Fibroblast of skin of left quadriceps (primary cell): Measurements from ENCODE around the gene ZNF726.
"Not testable (repeated sequence)": the region's sequence is repeated elsewhere in the genome, so short reads cannot be mapped to it uniquely, and the experiment has no call there.

Source experiments
- DNase-seq, 2 experiments: peaks; one replicate each; pipeline ENCODE4 v3.0.0-alpha.2; 2013; ENCODE audit warnings: low read depth in 2 of 2

ZNF726 gene

DNA sequence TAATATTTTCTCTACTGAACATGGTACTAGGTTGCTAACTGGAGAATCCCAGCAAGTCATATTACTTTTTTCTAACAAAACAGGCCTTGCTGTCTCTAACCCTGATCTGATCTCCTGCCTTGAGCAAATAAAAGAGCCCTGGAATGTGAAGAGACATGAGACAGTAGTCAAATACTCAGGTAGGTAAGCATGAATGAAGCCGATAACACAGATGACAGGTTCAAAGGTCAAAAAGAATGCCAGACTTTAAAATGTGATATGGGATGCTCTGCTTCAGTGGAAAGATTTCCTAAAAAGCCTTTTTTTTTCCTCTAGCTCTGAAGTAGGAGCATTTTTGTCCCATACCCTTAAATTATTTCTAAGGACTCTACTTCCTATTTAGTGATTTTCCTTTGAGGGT, 28.7 kb downstream of the ZNF726 start:
- no peak for DNase-seq

DNA sequence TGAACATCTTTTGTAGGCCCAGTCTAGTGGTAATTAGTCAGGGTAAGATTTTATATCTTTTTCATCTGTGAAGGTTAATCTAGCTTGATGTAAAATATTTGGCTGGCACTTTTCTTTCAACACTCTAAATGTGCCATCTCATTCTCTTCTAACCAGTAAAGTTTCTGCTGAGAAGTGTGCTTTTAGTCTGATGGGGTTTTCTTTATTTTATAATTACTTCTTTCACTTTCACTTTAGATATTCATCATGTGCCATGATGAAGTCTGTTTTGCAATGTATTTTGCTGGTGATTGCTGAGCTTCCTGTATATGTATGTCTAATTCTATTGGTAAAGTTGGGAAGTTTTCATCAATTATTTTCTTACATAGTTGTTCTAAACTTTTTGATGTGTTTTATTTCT, 31.9 kb downstream of the ZNF726 start:
- DNase-seq, result no peak

DNA sequence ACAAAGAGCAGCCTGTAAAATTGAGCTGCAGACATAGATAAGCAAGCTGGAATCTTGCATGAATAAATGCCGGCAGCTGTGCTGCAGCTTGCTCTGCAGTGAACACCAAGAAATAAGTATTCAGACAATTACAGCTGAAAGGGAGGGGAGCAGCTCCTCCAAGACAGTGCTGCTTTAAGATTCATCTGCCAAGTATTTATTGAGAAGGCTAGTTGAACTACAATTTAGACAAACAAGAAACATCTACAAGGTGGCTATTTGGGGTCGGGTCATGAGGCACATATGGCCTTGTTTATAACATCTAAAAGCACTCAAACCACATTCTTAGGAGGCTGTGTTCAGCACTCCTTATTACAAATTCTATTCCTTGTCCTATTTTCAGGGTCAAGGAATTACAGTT, 34.9 kb downstream of the ZNF726 start:
- DNase-seq, result no peak

DNA sequence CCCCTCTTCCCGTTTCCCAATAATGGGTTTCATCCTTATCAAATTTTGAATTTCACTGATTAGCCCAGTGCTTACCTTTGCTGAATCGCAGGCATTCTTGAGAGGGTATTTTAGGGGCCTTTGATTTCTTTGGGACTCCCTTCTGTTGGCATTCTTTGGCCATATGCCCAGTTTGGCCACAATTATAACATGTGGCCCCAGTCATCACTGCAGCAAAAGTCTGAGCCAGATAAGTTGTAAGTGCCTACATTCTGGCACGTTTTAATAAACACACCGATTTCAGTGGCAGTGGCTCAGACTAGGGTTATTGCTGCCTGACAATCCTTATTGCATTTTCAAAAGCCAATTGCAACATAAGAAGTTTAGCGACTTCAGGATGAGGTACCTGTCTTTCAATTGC, 41.4 kb downstream of the ZNF726 start:
- no peak for DNase-seq

DNA sequence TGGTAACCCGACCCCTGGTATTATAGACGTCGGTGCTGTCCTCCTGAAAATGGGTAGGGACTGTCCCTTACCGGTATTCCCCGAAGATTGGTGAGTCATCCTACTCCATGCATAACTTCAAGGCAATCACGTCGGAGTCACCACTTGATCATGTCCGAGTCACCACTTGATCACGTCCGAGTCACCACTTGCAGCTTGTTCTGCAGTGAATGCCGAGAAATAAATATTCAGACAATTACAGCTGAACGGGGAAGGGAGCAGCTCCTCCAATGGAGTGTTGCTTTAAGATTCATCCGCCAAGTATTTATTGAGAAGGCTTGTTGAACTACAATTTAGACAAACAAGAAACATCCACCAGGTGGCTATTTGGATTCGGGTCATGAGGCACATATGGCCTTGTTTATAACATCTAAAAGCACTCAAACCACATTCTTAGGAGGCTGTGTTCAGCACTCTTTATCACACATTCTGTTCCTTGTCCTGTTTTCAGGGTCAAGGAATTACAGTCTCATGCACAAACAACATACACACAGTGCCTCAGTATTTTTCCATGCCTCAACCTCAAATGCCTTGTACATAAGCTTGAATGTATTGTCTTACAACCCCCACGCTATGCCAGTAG, 43.1 kb downstream of the ZNF726 start:
- DNase-seq, result no peak

DNA sequence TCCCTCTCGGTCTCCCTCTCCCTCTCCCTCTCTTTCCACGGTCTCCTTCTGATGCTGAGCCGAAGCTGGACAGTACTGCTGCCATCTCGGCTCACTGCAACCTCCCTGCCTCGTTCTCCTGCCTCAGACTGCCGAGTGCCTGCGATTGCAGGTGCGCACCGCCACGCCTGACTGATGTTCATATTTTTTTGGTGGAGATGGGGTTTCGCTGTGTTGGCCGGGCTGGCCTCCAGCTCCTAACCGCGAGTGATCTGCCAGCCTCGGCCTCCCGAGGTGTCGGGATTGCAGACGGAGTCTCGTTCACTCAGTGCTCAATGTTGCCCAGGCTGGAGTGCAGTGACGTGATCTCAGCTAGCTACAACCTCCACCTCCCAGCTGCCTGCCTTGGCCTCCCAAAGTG, 48.7 kb downstream of the ZNF726 start:
- DNase-seq, result not testable (repeated sequence)

DNA sequence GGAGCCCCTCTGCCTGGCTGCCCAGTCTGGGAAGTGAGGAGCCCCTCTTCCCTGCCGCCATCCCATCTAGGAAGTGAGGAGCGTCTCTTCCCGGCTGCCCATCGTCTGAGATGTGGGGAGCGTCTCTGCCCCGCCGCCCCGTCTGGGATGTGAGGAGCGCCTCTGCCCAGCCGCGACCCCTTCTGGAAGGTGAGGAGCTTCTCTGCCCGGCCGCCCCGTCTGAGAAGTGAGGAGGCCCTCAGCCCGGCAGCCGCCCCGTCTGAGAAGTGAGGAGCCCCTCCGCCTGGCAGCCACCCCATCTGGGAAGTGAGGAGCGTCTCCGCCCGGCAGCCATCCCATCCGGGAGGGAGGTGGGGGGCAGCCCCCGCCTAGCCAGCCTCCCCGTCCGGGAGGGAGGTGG, 49.2 kb downstream of the ZNF726 start:
- DNase-seq, result not testable (repeated sequence)

DNA sequence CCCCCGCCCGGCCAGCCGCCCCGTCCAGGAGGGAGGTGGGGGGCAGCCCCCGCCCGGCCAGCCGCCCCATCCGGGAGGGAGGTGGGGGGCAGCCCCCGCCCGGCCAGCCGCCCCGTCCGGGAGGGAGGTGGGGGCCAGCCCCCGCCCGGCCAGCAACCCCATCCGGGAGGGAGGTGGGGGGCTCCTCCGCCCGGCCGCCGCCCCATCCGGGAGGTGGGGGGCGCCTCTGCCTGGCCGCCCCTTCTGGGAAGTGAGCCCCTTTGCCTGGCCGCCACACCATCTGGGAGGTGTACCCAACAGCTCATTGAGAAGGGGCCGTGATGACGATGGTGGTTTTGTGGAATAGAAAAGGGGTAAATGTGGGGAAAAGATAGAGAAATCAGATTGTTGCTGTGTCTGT, 49.6 kb downstream of the ZNF726 start:
- not testable (repeated sequence) for DNase-seq

DNA sequence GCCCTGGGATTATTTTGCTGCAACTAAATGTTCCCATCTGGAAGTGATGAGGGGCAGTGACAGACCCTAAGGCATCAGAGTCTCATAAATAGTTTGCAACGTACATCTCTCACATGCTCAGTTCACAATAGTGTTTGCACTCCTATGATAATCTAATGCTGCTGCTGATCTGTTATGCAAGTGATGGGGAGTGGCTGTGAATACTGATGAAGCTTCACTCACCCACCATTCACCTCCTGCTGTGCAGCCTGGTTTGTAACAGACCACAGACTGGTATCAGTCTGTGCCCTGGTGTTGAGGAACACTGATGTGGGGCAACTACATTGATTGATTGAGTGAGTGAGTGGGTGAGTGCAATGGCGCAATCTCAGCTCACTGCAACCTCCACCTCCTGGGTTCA, 54.9 kb downstream of the ZNF726 start:
- no peak for DNase-seq

DNA sequence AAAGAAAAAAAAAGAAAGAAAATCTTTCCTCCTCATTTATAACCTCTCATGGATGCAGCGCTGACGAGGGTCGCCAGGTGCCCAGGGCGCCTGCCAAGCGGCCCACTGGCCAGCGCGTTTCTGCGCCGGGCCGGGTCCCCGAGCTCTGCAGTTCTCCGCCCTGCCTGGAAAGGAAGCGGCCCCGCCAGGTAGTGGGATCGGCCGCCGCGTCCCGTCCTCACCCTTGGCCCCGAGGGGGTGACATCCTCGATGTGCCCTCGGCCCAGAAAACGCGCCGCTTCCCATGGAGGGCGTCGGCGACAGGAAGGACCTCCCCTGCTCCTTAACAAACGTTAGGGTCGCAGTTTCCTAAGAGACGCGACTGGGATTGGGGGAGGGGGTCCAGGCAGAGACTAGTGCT, 56.9 kb downstream of the ZNF726 start:
- no peak for DNase-seq

DNA sequence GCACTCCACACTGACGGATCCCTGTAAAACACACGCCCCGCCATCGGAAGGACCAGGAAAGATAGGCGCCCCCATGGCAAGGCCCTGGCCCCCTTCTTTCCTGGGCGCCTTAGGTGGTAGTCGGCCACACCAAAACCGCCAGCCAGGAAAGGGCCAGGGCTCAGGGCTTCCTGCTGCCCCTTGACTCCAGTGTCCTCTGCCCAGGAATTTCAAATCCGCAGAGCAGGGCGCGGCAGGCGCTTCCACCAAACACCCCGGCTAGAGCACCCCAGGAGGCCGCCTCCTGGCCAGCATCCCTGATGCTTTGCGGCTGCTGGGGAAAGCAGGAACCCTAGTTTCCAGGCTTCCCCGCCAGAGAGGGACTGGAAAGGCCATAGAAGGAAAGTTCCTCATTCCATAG, 57.5 kb downstream of the ZNF726 start:
- DNase-seq, result no peak

DNA sequence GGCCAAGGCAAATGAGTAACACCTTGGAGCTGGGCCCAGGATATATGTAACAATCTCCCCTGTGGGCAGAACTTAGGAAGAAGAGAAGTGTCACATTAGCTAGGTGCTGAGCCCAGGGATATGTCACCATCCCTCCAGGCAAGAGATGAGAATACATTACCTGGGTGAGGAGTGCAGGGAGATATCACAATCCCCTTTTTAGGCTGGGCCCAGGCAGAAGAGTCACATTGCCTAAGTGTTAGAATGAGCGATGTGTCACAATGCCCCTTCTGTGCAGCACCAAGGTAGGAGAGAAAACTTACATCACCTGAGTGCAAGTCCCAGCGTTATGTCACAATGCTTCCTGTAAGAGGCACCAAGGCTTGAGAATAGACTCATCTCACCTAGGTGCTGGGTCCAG, 60.3 kb downstream of the ZNF726 start:
- DNase-seq, result no peak

DNA sequence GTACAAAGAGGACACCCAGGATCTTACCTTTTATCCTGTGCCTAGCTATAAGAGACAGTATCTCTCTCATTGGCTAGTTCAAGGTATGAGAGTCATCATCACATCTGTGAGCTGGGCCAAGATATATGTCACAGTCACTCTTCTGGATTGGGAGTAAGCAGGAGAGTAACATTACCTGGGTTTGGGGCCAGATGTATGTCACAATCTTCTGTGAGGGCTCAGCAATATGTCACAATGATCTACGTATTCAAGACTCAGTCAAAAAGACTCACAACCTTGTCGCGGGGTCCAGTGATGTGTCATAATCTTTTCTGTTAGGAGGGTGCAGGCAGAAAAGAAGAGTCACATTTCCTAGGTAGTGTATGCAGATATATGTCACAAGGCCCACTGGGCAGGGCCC, 61.9 kb downstream of the ZNF726 start:
- DNase-seq, result not testable (repeated sequence)

DNA sequence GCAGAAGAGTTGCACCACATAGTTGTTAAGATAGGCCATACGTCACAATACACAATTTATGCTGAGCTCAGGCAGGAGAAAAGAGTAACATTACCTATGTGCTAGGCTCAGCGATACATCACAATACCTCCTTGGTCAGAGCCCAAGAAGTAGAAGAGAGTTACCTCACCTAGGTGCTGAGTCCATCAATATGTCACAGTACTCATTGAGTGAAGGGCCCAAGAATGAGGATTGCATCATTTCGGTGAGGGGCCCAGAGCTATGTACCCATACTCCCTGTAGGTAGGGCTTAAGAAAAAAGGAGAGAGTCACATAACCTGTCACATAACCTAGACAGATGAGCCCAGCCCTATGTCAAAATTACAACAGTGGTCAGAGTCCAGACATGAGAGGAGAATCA, 62.6 kb downstream of the ZNF726 start:
- not testable (repeated sequence) for DNase-seq

DNA sequence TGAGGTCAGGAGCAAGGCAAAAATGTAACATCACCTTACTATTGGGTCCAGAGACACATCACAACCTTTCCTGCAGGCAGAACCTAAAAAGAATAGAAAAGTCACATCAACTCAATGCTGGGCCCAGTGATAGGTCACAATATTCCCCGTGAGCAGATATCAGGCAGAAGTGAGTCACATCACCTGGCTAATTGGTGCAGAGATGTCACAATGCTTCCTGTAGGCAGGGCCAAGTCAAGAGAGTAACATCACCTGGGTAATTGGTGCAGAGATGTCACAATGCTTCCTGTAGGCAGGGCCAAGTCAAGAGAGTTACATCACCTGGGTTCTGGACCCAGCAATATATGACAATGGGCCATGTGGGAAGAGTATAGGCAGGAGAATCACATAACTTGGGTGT, 63.4 kb downstream of the ZNF726 start:
- no peak for DNase-seq

DNA sequence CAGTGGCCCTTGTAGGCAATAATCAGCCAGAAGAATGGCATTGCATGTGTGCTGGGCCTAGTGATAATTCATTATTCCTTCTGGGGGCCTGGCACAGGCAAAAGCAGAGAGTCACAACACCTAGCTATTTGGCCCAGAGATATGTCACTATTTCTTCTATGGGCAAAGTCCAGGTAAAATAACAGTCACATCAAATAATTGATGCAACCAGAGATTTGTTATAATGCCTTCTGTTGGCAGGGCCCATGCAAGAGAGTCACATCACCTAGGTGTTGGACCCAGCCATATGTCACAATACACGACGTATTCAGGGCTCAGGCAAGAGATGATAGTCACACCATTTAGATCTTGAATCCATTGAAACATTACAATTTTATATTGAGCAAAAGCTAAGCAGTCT, 66.1 kb downstream of the ZNF726 start:
- DNase-seq, result no peak

DNA sequence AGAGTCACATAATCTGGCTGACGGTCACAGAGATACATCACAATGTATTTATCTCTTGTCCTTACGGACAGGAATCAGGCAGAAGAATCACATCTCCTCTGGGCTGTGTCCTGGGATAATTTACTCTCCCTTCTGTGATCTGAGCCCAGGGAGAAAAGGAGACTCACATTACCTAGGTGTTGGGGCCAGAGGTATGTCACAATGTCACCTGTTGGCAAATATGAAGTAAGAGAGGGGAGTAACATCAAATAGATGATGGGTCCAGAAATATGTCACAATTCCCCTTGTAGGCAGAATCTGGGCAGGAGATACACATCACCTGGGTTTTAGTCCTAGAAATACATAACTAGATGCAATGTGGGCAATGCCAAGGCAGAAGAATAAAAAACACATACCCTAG, 67.2 kb downstream of the ZNF726 start:
- no peak for DNase-seq

DNA sequence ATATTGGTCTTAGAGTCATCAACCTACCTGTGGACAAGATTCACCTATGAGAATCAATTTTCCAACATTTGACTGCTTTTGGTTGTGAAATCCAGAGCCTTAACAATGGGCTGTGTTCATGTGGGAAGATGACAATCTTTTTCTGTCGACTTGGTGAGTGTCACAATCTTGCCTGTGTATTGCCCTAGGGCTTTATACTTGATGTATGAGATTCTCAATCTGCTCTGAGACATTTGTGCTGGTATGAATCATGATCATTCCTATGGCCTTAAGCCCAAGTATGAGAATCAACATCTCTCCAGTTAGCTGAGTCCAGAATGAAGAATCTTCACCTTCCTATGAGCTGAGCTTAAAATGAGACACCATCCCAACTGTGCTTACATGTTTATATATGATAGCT, 68.7 kb downstream of the ZNF726 start:
- DNase-seq, result no peak
